Adipocyte (in vitro differentiated cells): Measurements from ENCODE around the gene PEX10.

Source experiments
- DNase-seq: peaks from one replicate; pipeline ENCODE4 v3.0.0-alpha.2; 2015; ENCODE audit warnings: low read depth
- H3K27me3 ChIP-seq: replicated peaks from 2 replicates; pipeline ENCODE4 v1.7.0; 2013; ENCODE audit warnings: mild to moderate bottlenecking, low read length, moderate library complexity; ENCODE audit not compliant: control insufficient read depth, insufficient read depth
- H3K36me3 ChIP-seq: 2 replicates; pipeline ENCODE4 v1.7.0; 2013; ENCODE audit warnings: low read length, mild to moderate bottlenecking, moderate library complexity; ENCODE audit not compliant: control insufficient read depth, insufficient read depth, severe bottlenecking
- H3K4me1 ChIP-seq: 2 replicates; pipeline ENCODE4 v1.7.0; 2013; ENCODE audit warnings: mild to moderate bottlenecking, low read length, moderate library complexity; ENCODE audit not compliant: control insufficient read depth, insufficient read depth
- H3K4me3 ChIP-seq: 2 replicates; pipeline ENCODE4 v1.7.0; 2013; ENCODE audit warnings: mild to moderate bottlenecking, low read length, moderate library complexity
- H3K9ac ChIP-seq: 2 replicates; pipeline ENCODE4 v1.7.0; 2013; ENCODE audit warnings: mild to moderate bottlenecking, low read length, moderate library complexity
- H3K9me3 ChIP-seq: 2 replicates; pipeline ENCODE4 v1.7.0; 2013; ENCODE audit warnings: mild to moderate bottlenecking, low read length, moderate library complexity; ENCODE audit not compliant: control insufficient read depth

Gene PEX10

GRCh38 chr1:2376261-2376741 lies 36.1 kb downstream of the PEX10 start:
- DNase-seq, result no peak
- H3K36me3 ChIP-seq, result no peaks in the 10 kb centered on the region
- H3K9ac ChIP-seq, result no peak overlapping the region
- peaks cover 5% of the 10 kb centered on the region for H3K4me1 ChIP-seq
- peaks cover 8% of the 10 kb centered on the region for H3K27me3 ChIP-seq
- H3K4me3 ChIP-seq, result no peak overlapping the region
- no peaks in the 10 kb centered on the region for H3K9me3 ChIP-seq

- Histone ChIP-seq H3K9ac (no peak overlapping the region), H3K9me3 (no peaks in the 10 kb centered on the region), H3K36me3 (no peaks in the 10 kb centered on the region), H3K4me3 (no peak overlapping the region), H3K4me1 (peaks cover 1% of the 10 kb centered on the region), H3K27me3 (peaks cover 8% of the 10 kb centered on the region)
- DNase-seq, result no peak
Measured at GRCh38 chr1:2375923-2376260, 36.5 kb downstream of the PEX10 start.

GRCh38 chr1:2375246-2375922 lies 37.0 kb downstream of the PEX10 start:
- H3K27me3 ChIP-seq, result peaks cover 8% of the 10 kb centered on the region
- no peak overlapping the region for H3K9ac ChIP-seq
- H3K36me3 ChIP-seq, result no peaks in the 10 kb centered on the region
- H3K9me3 ChIP-seq, result no peaks in the 10 kb centered on the region
- no peak for DNase-seq
- H3K4me1 ChIP-seq, result no peaks in the 10 kb centered on the region
- no peak overlapping the region for H3K4me3 ChIP-seq

- H3K27me3 ChIP-seq, result peaks cover 8% of the 10 kb centered on the region
- no peak overlapping the region for H3K9ac ChIP-seq
- H3K9me3 ChIP-seq, result no peaks in the 10 kb centered on the region
- H3K36me3 ChIP-seq, result no peaks in the 10 kb centered on the region
- no peak overlapping the region for H3K4me3 ChIP-seq
- no peaks in the 10 kb centered on the region for H3K4me1 ChIP-seq
- no peak for DNase-seq
Measured at GRCh38 chr1:2374252-2375155, 37.9 kb downstream of the PEX10 start.

DNA sequence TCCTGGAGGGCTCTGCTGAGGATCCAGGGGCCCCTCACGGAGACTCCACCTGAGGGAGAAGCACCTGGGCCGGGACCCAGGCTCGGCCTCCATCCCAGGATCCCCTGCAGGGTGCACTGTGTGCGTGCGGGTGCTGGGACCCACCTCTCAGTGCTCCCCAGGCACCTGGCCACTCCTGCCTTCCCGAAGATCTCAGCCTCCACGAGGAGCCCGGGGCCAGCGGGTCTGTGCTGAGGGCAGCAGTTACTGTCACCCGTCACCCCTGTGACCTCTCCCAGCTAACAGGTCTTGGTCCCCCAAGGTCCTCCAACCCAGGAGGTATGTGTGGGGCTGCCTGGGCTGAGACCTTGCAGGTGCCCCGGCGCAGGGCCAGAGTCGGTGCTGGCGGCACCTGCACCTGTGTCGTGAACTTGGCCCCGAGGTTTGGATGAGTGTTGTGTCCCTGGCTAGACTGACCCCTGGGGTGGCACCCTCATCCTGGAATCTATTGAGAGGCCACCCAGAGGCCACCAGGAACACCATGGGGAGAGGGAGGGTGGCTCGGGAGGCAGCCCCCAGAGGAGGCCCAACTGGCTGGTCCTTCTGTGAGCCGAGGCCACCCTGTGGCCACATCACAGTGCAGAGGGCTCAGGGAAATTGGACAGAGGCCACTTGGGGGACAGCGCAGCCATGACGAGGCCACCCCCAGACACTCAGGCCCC lies 38.7 kb downstream of the PEX10 start:
- no peak overlapping the region for H3K9ac ChIP-seq
- no peaks in the 10 kb centered on the region for H3K4me1 ChIP-seq
- H3K9me3 ChIP-seq, result no peaks in the 10 kb centered on the region
- no peak overlapping the region for H3K4me3 ChIP-seq
- no peak for DNase-seq
- peaks cover 8% of the 10 kb centered on the region for H3K27me3 ChIP-seq
- H3K36me3 ChIP-seq, result no peaks in the 10 kb centered on the region

DNA sequence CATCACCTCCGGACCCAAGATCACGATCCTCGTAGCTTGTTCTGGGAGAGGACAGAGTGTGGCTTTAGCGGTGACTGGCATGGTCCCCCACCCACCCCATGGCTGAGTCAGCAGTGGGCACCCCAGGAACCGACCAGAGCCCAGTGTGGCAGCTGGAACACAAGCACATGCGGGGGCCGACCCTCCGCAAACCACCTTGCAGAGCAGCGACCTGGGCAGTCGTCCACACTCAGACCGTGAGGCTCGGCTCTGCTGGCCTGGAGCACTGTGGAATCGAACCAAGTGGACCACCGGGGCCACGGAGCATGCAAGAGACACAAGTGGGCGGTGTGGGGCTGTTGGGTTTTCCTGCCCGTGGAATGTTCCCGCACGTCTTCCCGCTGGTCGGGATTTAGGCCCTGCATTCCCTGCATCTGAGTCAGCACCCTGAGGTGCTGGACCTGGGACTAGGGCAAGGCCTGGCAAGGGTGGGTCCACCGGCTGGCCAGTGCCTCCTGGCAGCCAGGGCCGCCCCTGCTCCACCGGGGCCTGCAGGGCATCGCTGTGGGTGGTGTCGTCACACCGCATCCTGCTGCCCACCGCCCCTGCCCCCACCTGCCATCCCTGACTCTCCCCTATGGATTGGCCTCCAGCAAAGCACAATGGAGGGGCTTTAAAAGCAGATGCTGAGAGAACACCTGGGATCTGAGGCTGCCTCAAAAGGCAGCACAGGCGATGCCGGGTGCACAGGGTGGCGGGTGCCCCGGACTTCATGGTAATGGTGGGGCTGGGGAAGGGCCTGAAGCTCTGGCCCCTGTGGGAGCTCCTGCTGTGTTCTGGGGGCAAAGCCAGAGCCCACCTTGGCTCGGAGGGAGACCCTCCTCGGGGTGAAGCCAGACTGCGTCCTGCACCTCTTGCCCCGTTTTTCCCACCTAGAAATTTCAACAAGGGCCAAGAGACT lies 39.5 kb downstream of the PEX10 start:
- Histone ChIP-seq H3K4me1 (no peaks in the 10 kb centered on the region), H3K27me3 (peaks cover 8% of the 10 kb centered on the region), H3K4me3 (no peak overlapping the region), H3K9me3 (no peaks in the 10 kb centered on the region), H3K36me3 (no peaks in the 10 kb centered on the region), H3K9ac (no peak overlapping the region)
- DNase-seq, result no peak

DNA sequence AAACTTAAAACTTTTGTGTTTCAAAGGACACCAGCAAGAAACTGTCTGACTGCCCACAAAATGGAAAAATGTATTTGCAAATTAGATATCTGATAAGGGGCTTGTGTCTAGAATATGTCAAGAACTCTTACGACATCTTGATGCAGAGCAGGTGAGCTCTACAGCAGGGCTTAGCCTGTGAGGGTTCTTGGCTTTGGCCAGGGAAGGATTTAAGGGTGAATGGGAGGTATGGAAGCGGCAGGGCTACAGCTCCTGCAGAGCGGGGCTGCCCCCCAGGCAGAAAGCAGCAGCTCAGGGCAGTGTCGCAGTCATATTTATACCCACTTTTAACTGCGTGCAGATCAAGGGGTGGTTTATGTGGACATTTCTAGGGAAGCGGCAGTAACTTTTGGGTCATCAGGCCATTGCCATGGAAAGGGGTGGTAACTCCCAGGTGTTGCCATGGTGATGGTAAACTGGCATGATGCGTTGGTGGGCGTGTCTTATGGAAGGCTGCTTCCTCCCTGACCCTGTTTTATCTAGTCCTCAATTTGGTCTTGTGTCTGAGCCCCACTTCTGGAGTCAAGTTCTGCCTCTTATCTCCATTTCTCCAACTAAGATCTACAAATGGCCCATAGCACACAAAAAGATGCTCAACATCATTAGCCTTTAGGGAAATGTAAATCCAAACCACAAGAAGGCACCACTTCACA lies 44.2 kb downstream of the PEX10 start:
- Histone ChIP-seq H3K27me3 (no peaks in the 10 kb centered on the region), H3K4me1 (no peaks in the 10 kb centered on the region), H3K9ac (no peak overlapping the region), H3K36me3 (no peaks in the 10 kb centered on the region), H3K4me3 (no peak overlapping the region), H3K9me3 (peaks cover 4% of the 10 kb centered on the region)
- no peak for DNase-seq

- H3K27me3 ChIP-seq, result no peaks in the 10 kb centered on the region
- DNase-seq, result no peak
- H3K36me3 ChIP-seq, result no peaks in the 10 kb centered on the region
- H3K9me3 ChIP-seq, result peaks cover 4% of the 10 kb centered on the region
- no peak overlapping the region for H3K4me3 ChIP-seq
- H3K4me1 ChIP-seq, result no peaks in the 10 kb centered on the region
- H3K9ac ChIP-seq, result no peak overlapping the region
Measured at GRCh38 chr1:2363847-2364513, 48.4 kb downstream of the PEX10 start.

DNA sequence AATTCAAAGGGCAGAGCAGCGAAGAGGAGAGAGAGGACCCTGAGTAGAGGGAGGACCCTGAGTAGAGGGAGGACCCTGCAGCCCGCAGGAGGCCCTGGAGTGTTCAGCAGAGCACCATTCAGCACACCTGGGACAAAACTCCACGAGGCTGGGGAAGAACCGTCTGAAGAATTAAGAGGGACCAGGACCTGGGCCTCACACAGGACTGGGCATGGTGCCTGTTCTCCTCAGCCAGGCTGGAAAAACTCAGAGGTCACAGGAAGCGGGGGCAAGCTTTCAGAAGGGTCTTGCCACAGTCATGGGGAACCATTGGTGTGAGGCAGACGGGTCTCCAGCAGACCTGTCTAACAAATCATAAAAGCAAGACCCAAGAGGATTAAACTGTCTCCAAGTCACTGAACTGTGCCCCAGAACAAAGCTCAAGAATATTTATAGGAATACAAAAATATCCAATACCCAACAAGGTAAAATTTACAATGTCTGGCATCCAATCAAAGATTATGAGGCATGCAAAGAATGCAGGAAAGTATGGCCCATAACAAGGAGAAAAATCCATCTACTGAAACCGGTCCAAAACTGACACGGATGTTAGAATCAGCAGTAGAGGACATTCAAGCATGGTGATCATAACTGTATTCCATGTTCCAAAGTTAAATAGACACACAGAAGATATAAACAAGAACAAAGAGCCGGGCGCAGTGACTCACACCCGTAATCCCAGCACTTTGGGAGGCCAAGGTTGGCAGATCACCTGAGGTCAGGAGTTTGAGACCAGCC lies 51.6 kb downstream of the PEX10 start:
- Histone ChIP-seq H3K9me3 (peaks cover 4% of the 10 kb centered on the region), H3K4me3 (no peak overlapping the region)

More for the DNA sequence above, 51.6 kb downstream of the PEX10 start:
- H3K36me3 ChIP-seq, result no peaks in the 10 kb centered on the region
- no peak overlapping the region for H3K9ac ChIP-seq
- H3K4me1 ChIP-seq, result no peaks in the 10 kb centered on the region
- no peaks in the 10 kb centered on the region for H3K27me3 ChIP-seq
- DNase-seq, result no peak
